ENCODE measurements around the gene RFT1.

The RFT1 gene

GRCh38 chr3:53122933-53123305 is 7.3 kb downstream of the RFT1 start:
- no peak for DNase-seq

GRCh38 chr3:53122255-53122932 is 7.8 kb downstream of the RFT1 start:
- DNase-seq, result no peak

GRCh38 chr3:53120336-53120735 is 9.9 kb downstream of the RFT1 start:
- DNase-seq, result no peak

- DNase-seq, result no peak
Measured at GRCh38 chr3:53116956-53117355, 13.3 kb downstream of the RFT1 start.

- no peak for DNase-seq
Measured at GRCh38 chr3:53114412-53115074, 15.7 kb downstream of the RFT1 start.

GRCh38 chr3:53114011-53114400 is 16.2 kb downstream of the RFT1 start:
- DNase-seq, result peak; percentile 54

- DNase-seq, result no peak
Measured at GRCh38 chr3:53113293-53114010, 16.8 kb downstream of the RFT1 start.

- no peak for DNase-seq
Measured at GRCh38 chr3:53111822-53112221, 18.4 kb downstream of the RFT1 start.

- DNase-seq, result no peak
Measured at GRCh38 chr3:53109891-53110771, 20.1 kb downstream of the RFT1 start.

- DNase-seq, result no peak
Measured at GRCh38 chr3:53109190-53109589, 21.0 kb downstream of the RFT1 start.

- DNase-seq, result no peak
Measured at GRCh38 chr3:53104762-53105161, 25.5 kb downstream of the RFT1 start.

GRCh38 chr3:53103397-53104296 is 26.6 kb downstream of the RFT1 start:
- no peak for DNase-seq

- DNase-seq, result no peak
Measured at GRCh38 chr3:53102601-53103147, 27.6 kb downstream of the RFT1 start.

GRCh38 chr3:53101956-53102355 is 28.3 kb downstream of the RFT1 start:
- DNase-seq, result no peak

GRCh38 chr3:53100818-53101466 is 29.3 kb downstream of the RFT1 start:
- DNase-seq, result no peak

- DNase-seq, result no peak
Measured at GRCh38 chr3:53097887-53098286, 32.3 kb downstream of the RFT1 start.

GRCh38 chr3:53092942-53093341 is 37.3 kb downstream of the RFT1 start:
- no peak for DNase-seq

- no peak for DNase-seq
Measured at GRCh38 chr3:53092216-53092615, 38.0 kb downstream of the RFT1 start.

- DNase-seq, result no peak
Measured at GRCh38 chr3:53091011-53091410, 39.2 kb downstream of the RFT1 start.

- no peak for DNase-seq
Measured at GRCh38 chr3:53089511-53089910, 40.7 kb downstream of the RFT1 start.

GRCh38 chr3:53085476-53085875 is 44.8 kb downstream of the RFT1 start:
- no peak for DNase-seq
